Measurements from ENCODE around the gene CNOT6L.

CNOT6L gene

DNA sequence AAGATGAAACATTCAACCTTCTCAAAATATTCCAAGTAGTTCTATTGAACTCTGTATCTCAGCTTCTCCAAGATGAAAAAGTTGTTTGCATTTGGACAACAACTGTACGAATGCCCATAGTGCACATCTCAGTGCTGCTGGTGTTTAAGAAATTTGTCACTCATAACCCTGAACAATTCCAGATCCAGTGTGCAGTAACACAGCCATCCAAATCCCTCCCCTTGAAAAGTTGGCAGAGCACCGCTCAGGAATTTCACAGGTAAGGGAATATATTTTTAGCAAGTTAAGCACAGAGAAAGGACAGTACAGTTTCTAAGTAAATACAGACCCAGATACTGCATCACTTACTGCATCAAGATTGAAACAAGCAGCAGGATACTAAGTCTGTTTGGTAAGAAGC lies 104.7 kb downstream of the CNOT6L start:
- DNase-seq (ENCODE audit: low read depth in 2 of 2, low spot score in 1 of 2): no peak

DNA sequence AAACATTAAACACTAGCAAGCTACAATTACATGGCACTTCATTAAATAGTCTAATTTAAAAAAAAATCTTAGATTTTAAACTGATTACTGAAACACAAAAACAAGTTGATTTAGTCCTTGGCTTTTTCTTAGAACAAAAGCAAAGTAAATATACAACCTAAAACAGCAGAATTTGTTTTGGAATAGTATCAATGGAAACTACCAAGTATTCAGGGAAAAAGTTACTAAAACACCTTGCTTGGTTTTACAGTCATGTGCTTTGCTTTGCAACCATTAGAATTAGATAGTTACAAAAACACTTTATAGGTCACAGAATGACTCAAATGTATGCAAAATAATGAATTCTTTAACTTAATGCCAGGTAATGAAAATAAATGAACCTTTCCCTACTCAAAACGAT lies 105.3 kb downstream of the CNOT6L start:
- DNase-seq (ENCODE audit: low read depth in 2 of 2, low spot score in 1 of 2): no peak

DNA sequence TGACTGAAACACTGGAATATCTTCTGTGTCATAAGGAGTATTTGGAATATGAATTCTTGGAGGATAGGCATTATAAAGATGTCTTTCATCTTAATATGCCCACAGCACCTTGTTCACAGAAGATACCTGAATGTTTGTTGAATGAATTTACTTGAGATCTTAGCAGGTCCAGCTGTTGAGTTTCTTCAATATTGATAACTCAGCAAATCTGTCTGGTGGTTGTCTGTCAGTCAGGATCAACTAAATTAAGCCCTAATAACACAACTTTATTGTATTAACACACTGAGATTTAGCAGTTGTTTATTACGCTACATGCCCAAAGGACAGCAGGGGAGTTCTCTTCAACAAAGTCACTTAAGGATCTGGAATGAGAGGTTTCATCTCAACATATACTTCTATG lies 106.5 kb downstream of the CNOT6L start:
- DNase-seq (ENCODE audit: low read depth in 2 of 2, low spot score in 1 of 2): no peak

DNA sequence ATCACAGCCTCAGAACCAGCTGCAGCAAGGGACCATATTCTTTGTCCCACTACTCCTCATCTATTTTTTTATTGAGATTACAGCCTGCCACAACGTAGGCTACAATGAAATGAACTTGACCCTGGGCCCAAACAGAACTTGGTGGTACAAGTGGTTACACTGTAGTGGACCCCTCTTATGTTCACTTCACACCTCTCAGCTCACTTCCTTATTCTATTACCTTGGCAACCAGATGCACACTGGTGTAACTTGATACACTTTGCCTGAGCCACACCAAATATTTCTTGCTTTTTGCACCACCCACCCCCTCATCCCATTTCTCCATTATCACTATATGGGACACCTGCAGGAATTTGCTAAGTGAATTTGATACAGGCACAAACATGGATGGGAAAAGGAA lies 107.7 kb downstream of the CNOT6L start:
- no peak for DNase-seq (ENCODE audit: low read depth in 2 of 2, low spot score in 1 of 2)

- no peak for DNase-seq (ENCODE audit: low read depth in 2 of 2, low spot score in 1 of 2)
These were observed 108.5 kb downstream of the CNOT6L start for GRCh38 chr4:77710684-77711083.

DNA sequence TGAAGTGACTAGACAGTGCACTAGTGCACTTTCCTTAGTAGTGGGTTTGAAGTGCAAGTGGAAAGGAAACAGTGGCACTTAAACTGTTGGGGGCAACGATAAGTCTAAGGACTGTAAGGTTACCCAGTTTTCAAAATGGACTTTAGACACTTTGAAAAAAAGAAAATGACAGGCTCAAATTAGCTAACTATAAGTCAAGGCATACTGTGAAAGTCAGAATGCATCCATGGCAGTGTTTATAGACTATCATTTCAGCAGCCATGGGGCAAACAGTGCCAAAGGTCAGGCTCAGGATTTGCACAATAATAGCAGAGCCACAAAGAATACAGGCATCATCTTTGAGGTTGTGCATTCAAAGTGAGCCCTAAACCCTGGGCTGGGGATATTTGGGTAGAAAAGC lies 109.1 kb downstream of the CNOT6L start:
- DNase-seq (ENCODE audit: low read depth in 2 of 2, low spot score in 1 of 2): no peak

DNA sequence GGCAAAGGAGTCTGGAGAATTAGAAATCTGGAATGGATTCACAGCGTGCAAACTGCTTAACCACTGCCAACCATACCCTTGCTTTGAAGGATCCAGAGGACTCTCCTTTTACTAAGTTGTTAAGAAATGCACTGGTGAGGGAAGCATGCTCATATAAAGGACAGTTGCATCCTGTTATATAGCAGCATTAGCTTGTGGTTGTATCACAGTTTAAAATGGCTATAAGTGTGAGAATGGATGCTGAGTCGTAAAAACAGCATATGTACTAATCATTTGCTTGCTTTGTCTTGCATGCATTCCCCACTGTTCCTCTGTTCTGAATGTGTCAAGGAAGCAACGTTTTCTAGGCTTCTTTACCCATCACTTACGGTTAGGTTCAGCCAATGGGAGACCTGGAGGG lies 112.5 kb downstream of the CNOT6L start:
- DNase-seq (ENCODE audit: low read depth in 2 of 2, low spot score in 1 of 2): no peak

GRCh38 chr4:77703666-77704065 lies 115.5 kb downstream of the CNOT6L start:
- no peak for DNase-seq (ENCODE audit: low read depth in 2 of 2, low spot score in 1 of 2)

DNA sequence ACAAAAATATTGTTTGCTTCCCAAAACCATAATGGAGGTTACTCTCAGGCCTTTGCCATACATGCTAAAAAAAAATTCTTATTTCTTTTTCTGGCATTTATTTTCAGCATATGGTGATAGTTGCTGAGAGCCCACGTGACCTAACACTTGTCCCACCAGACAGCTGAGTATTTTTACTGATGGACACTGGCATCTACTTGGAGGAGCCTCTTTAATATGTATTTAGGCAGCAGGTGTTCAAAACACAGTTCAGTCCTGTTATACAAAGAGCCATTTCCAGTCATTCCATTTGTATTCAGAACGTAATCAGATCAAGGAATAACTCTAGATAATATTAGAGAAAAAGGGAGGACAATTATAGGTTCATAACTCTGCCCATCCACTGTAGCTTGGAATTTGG lies 118.0 kb downstream of the CNOT6L start:
- no peak for DNase-seq (ENCODE audit: low read depth in 2 of 2, low spot score in 1 of 2)

- no peak for DNase-seq (ENCODE audit: low read depth in 2 of 2, low spot score in 1 of 2)
These were observed 119.4 kb downstream of the CNOT6L start for GRCh38 chr4:77699731-77700210.

DNA sequence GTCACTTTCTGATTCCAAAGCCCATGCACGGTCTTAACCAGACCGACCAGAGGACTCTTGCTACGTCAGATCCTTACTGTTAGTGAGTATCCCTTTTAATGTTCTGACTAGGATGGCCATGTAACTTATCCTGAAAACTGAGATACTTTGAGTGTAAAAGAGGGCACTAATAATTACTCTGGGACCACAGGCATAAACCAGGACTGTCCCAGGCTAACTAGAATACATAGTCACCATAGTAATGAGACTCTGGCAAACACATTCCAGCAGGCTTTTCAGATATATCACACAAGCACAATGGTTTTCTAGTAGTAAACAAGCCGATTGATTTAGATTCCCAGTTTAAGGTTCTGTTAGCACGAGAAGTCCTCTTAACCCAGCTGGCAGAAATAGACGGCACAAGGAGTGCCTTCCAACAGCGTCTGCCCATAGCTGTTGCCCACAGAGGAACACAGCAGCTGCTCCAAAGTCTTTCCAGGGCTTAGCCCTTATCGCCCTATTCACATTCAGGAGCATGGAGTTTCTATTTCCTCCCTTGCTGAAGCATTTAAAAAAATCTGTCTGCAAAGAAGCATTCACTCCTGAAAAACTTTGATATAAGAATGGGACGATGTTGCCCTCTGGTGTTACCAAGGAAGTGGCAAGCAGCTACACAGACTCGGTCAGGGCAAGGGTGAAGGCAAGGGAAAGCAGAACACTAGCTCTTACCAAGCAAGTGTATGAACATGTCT lies 121.1 kb downstream of the CNOT6L start:
- no peak for DNase-seq (ENCODE audit: low read depth in 2 of 2, low spot score in 1 of 2)

- DNase-seq (ENCODE audit: low read depth in 2 of 2, low spot score in 1 of 2): no peak
These were observed 123.4 kb downstream of the CNOT6L start for GRCh38 chr4:77695774-77696173.

- no peak for DNase-seq (ENCODE audit: low read depth in 2 of 2, low spot score in 1 of 2)
These were observed 126.2 kb downstream of the CNOT6L start for GRCh38 chr4:77692847-77693432.

DNA sequence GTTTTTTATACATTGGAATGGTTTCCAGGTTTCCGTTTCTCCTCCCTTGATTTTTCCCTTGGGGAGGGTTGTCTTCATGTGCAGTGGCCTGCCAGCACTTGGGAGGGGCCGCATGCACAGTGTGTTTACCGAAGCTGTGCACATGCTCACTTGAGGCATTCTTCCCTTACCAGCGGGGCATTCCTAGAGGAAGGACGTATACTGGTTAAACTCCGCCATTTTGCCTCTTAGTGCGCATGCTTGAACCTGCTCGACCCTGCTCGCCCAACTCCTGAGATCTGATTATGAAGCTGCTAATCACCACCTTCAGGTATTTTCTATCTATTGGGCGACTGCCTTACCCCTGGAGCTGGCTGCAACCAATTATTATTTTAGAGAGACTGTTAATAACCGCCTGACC lies 137.4 kb downstream of the CNOT6L start:
- no peak for DNase-seq (ENCODE audit: low read depth in 2 of 2, low spot score in 1 of 2)

GRCh38 chr4:77676842-77677241 lies 142.3 kb downstream of the CNOT6L start:
- DNase-seq (ENCODE audit: low read depth in 2 of 2, low spot score in 1 of 2): no peak

- DNase-seq (ENCODE audit: low read depth in 2 of 2, low spot score in 1 of 2): no peak
These were observed 148.1 kb downstream of the CNOT6L start for GRCh38 chr4:77671051-77671450.

DNA sequence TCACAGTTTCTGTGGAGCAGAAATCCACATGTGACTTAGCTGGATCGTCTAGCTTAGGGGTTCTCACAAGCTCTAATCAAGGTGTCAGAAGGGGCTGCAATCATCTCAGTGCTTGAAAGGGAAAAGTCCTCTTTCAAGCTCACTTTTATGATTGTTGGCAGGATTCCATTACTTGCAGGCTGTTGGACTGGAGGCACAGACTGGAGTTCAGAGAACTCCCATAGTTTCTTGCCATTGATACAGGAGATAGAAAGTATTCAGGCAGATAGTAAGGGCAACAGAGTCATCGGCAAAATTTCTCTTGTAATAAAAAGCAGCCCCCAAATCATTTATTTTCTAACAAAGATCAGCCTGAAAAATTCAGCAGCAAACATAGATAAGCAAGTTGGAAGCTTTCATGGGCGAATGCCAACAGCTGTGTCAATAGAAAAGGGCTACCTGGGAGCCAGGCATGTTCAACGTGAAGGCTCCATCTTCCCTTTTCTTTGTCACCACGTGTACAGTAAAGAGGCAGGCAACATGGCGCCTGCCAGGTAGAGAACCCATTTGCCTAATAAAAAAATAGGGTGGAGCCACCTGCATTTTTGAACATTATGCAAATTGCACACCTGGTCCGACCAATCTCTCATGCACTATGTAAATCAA lies 149.1 kb downstream of the CNOT6L start:
- no peak for DNase-seq (ENCODE audit: low read depth in 2 of 2, low spot score in 1 of 2)

DNA sequence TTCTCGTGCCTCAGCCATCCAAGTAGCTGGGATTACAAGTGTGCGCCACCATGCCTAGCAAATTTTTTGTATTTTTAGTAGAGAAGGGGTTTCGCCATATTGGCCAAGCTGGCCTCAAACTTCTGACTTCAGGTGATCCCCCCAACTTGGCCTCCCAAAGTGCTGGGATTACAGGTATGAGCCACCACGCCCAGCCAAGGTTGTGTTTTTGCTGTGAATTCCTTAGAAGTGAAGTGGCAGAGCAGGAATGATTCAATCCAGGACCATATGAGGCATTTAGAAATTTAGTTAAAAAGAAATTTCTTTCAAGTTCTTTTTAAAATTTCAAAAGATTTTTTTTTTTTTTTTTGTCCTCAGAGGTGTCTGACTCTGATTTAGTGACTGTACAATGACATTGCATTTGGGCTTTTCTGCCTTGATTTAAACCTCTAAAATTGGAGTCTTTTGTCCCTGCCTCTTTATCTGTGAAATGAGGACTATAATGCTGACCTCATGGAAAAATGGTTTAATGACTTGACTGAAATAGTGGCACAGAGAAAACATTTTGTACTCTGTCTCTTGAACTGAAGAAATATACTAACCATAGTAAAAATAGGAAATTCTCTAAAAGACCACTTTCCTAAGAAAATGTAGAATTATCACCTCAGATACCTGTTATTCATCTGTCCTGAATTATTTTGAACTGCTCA lies 153.6 kb downstream of the CNOT6L start:
- DNase-seq (ENCODE audit: low read depth in 2 of 2, low spot score in 1 of 2): no peak
